Suprapubic skin (tissue), 4 donors: ENCODE measurements around the gene TBC1D1. TPM values are rescaled to one million over a fixed set of nuclear protein-coding genes. Genes with fewer than 3 reads are reported as not detected.

Experiments
- DNase-seq, 2 donors: peaks; one replicate each; pipeline ENCODE4 v3.0.0-alpha.2; 2019; ENCODE audit warnings: low spot score in 2 of 2
- H3K27ac ChIP-seq: fragments of 200-600 bp; sonication (generic); one replicate; pipeline ENCODE4 v1.5.1; 2019
- H3K27me3 ChIP-seq: fragments of 200-600 bp; sonication (generic); one replicate; pipeline ENCODE4 v1.5.1; 2019
- H3K36me3 ChIP-seq: fragments of 200-600 bp; sonication (generic); one replicate; pipeline ENCODE4 v1.5.1; 2019
- H3K4me1 ChIP-seq: fragments of 200-600 bp; sonication (generic); one replicate; pipeline ENCODE4 v1.5.1; 2019
- H3K4me3 ChIP-seq: fragments of 200-600 bp; sonication (generic); one replicate; pipeline ENCODE4 v1.5.1; 2019; ENCODE audit warnings: mild to moderate bottlenecking
- H3K9me3 ChIP-seq: fragments of 200-600 bp; sonication (generic); one replicate; pipeline ENCODE4 v1.5.1; 2019
- EP300 ChIP-seq: sonication (generic); formaldehyde crosslinking; IDR thresholded peaks from one replicate; pipeline ENCODE4 v1.6.1; 2017; ENCODE audit warnings: antibody characterized with exemption
- POLR2A ChIP-seq, 2 donors: fragments of 450-650 bp; IDR thresholded peaks; one replicate each; pipeline ENCODE4 v1.6.1; 2017; ENCODE audit warnings: antibody characterized with exemption in 2 of 2, mild to moderate bottlenecking in 2 of 2, moderate library complexity in 2 of 2
- POLR2AphosphoS5 ChIP-seq, 3 donors: sonication (generic); formaldehyde crosslinking; IDR thresholded peaks; one replicate each; pipeline ENCODE4 v1.6.1; 2017; ENCODE audit warnings: antibody characterized with exemption in 3 of 3
- WGBS: methylation state at CpG from one replicate; pipeline ENCODE4 v1.1.5; 2018; 5-methylcytosine and 5-hydroxymethylcytosine counted together
- total RNA-seq, 4 donors: library from RNA; depleted of rRNA; stranded (reverse); fragments of >200 nt; gene quantifications; one replicate each; pipeline ENCODE4 v1.1.0, GENCODE V29; 2016
- TF ChIP-seq, protein P1 (sequence below), 2 donors: fragments of 200-600 bp in 1 of 2; fragments of 450-650 bp in 1 of 2; sonication (generic) in 1 of 2; IDR thresholded peaks; one replicate each; pipeline ENCODE4 v1.5.1; 2016 to 2019; ENCODE audit warnings: antibody characterized with exemption in 2 of 2, mild to moderate bottlenecking in 1 of 2, moderate library complexity in 1 of 2

The TBC1D1 gene
- total RNA-seq, 4 donors from 2014 or later: 16.3 to 32.0 (median 22.2) TPM

DNA sequence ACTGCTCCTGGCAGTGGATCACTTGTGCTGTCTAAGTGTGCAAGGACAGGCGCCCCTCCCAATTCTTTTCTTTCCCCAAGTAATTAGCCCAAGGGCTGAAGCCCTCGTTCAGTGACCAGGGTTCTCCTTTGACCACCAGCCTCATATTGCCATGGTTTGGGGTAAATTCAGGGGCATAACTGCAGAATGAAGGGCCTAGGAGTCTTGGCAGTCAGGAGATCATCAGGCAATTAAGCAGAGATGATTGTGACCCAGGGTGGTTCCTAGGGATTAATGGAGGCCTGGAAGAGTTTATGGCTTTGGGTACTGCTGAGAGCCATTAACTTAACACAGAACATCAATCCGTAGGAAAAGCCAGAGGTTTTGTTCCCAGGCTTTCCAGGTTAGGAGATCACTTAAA is 240.0 kb downstream of the TBC1D1 start:
- Histone ChIP-seq H3K36me3 (peaks cover 8% of the 10 kb centered on the region), H3K4me1 (peaks cover 40% of the 10 kb centered on the region), H3K27ac (peak overlapping the region; percentile 72), H3K9me3 (no peaks in the 10 kb centered on the region), H3K4me3 (no peak overlapping the region), H3K27me3 (no peaks in the 10 kb centered on the region)
- WGBS: 81% methylated on average over 3 of the region's 3 CpGs
- DNase-seq: peak in 1 of 2 donors; percentile 7
- no peak for TF ChIP-seq POLR2AphosphoS5 (IDR thresholded peaks at IDR 0.05)
- TF ChIP-seq, protein P1, sequence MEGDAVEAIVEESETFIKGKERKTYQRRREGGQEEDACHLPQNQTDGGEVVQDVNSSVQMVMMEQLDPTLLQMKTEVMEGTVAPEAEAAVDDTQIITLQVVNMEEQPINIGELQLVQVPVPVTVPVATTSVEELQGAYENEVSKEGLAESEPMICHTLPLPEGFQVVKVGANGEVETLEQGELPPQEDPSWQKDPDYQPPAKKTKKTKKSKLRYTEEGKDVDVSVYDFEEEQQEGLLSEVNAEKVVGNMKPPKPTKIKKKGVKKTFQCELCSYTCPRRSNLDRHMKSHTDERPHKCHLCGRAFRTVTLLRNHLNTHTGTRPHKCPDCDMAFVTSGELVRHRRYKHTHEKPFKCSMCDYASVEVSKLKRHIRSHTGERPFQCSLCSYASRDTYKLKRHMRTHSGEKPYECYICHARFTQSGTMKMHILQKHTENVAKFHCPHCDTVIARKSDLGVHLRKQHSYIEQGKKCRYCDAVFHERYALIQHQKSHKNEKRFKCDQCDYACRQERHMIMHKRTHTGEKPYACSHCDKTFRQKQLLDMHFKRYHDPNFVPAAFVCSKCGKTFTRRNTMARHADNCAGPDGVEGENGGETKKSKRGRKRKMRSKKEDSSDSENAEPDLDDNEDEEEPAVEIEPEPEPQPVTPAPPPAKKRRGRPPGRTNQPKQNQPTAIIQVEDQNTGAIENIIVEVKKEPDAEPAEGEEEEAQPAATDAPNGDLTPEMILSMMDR (IDR thresholded peaks at IDR 0.05): no peak
- no peak for TF ChIP-seq EP300
- TF ChIP-seq POLR2A (IDR thresholded peaks at IDR 0.05): no peak

DNA sequence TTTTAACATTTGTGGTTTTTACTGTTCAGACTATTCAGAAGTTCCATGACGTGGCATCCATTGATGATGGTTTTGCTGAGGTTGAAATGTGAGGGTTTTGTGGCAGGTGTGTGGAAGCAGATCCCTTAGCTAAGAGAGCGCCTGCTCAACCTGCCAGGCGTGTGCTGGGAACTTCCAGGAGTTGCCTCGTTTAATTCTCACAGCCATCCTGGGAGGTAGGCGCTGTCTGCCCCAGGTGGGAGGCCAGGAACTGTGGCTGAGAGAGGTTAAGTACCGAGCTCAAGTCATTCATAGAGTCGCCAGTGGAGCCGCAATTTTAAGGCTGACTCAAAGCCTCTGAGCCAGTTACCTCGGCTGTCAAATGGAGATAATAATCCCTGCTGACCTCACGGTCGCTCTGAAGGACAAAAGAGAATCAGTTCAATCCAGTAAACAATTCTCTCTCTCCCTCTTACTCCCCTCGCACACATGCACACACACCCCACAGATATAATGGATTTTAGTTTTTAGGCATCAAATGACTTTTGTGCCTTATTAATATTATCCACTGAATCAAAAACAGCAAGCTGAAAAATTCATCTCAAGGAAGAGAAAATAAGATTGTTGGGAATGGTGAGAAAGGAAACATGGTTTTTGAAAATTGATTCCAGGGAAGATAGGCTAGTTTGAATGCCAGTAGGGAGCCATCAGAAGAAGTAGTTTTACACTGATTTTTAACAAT is 240.6 kb downstream of the TBC1D1 start:
- WGBS: 59% methylated on average over 12 of the region's 12 CpGs
- Histone ChIP-seq H3K27ac (peak overlapping the region; percentile 72), H3K4me3 (no peak overlapping the region), H3K36me3 (peaks cover 6% of the 10 kb centered on the region), H3K4me1 (peaks cover 40% of the 10 kb centered on the region), H3K27me3 (no peaks in the 10 kb centered on the region), H3K9me3 (no peaks in the 10 kb centered on the region)
- DNase-seq: no peak
- TF ChIP-seq POLR2AphosphoS5 (IDR thresholded peaks at IDR 0.05) (no peak), POLR2A (IDR thresholded peaks at IDR 0.05) (no peak), EP300 (no peak)
- TF ChIP-seq, protein P1 (IDR thresholded peaks at IDR 0.05): no peak

DNA sequence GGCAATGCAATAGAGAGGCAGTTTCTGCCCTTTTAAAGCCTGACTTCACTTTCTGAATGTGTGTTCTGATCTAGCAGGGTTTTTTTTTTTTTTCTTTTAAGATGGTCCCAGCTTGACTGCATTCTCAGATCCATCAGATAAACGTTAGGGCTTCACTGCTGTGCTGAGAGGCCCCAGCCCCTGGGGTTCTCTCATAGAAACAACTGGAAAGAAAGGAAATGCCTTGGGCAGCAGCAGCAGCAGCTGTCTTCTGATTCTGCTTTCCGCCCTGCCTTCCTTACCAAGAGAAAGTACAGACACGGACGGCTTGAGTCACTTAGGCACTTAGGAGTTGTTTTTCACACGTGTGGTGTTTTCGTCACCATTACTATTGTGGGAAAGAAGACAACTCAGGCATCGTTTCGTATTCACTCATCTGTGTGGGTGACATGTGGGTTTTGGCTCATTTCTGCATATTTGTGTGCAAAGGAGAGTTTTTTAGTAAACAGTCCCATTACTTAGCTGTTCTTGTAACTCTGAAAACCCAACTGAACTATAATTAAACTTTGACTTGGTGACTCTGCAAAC is 241.3 kb downstream of the TBC1D1 start:
- no peak overlapping the region for H3K4me3 ChIP-seq
- peak in 1 of 2 donors; percentile 75 for DNase-seq
- TF ChIP-seq POLR2A (IDR thresholded peaks at IDR 0.05) (peak in 1 of 2 donors; percentile 23), EP300 (no peak), POLR2AphosphoS5 (IDR thresholded peaks at IDR 0.05) (peak in 1 of 3 donors; percentile 78)
- TF ChIP-seq, protein P1 (IDR thresholded peaks at IDR 0.05): no peak

DNA sequence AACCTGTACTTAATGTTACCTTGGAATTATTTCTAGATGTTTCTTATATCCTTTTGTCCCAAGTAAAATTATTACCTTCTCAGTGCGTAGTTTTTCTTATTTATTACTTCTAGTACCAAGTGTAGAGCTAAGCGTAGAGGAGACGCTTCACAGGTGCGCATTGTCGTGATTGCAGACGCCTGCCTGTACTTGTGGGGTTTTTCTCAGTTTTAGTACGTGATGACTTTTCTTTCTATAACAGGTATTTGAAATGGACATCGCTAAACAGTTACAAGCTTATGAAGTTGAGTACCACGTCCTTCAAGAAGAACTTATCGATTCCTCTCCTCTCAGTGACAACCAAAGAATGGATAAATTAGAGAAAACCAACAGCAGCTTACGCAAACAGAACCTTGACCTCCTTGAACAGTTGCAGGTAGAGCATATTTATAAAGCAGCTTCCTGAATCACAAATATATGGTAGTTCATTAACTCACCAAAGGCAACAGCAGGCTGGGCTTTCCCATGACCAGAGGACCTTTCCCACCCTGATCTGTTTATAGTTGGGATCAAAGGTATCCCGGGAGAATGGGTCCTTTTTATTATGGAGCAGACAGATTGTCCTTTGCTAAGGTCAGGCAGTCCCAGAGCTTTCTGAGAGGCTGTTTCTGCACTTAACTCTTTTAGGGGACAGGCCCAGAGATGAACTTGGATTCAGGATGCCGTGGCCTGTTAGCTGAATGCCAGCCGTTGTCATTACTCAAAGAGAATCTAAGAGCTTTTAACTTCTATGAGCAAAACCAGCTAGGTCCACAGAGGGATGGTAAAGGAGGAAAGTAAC is 242.2 kb downstream of the TBC1D1 start:
- no peaks in the 10 kb centered on the region for H3K9me3 ChIP-seq
- no peaks in the 10 kb centered on the region for H3K27me3 ChIP-seq
- TF ChIP-seq, protein P1 (IDR thresholded peaks at IDR 0.05): no peak
- TF ChIP-seq EP300 (no peak), POLR2A (IDR thresholded peaks at IDR 0.05) (no peak), POLR2AphosphoS5 (IDR thresholded peaks at IDR 0.05) (no peak)
- peak in 1 of 2 donors; percentile 32 for DNase-seq
- H3K4me1 ChIP-seq: peaks cover 40% of the 10 kb centered on the region
- H3K36me3 ChIP-seq: peaks cover 14% of the 10 kb centered on the region
- no peak overlapping the region for H3K4me3 ChIP-seq
- H3K27ac ChIP-seq: peak overlapping the region; percentile 72
- 92% methylated on average over 14 of the region's 14 CpGs for WGBS

More for the DNA sequence above, 241.3 kb downstream of the TBC1D1 start:
- no peaks in the 10 kb centered on the region for H3K27me3 ChIP-seq
- 15% methylated on average over 8 of the region's 8 CpGs for WGBS
- H3K36me3 ChIP-seq: peaks cover 9% of the 10 kb centered on the region
- peak overlapping the region; percentile 72 for H3K27ac ChIP-seq
- peaks cover 40% of the 10 kb centered on the region for H3K4me1 ChIP-seq
- no peaks in the 10 kb centered on the region for H3K9me3 ChIP-seq
